SK-N-MC (cell line): Measurements from ENCODE around the gene STRADA.

Experiments used
- EZH2 ChIP-seq: fragments of 200-600 bp; sonication (generic); IDR thresholded peaks from one replicate; pipeline ENCODE4 v1.6.1; 2017; ENCODE audit warnings: antibody characterized with exemption
- POLR2AphosphoS5 ChIP-seq: IDR thresholded peaks from 2 replicates; pipeline ENCODE4 v1.6.1; 2012; ENCODE audit warnings: mild to moderate bottlenecking, low read depth, low read length, borderline replicate concordance

- TF ChIP-seq EZH2 (no peak), POLR2AphosphoS5 (no peak)
Observed at GRCh38 chr17:63685578-63685977, 56.0 kb downstream of the STRADA start.
